Testis (tissue), 3 donors: ENCODE results near the gene MAPKAPK3. TPM values are rescaled to one million over a fixed set of nuclear protein-coding genes. Genes with fewer than 3 reads are reported as not detected.

ENCODE experiments used
- DNase-seq: peaks from one replicate; pipeline ENCODE4 v3.0.0-alpha.2; 2019
- H3K27ac ChIP-seq, 2 donors: fragments of 200-600 bp; sonication (generic); one replicate each; pipeline ENCODE4 v1.5.1; 2019
- H3K27me3 ChIP-seq: fragments of 200-600 bp; sonication (generic); one replicate; pipeline ENCODE4 v1.5.1; 2019
- H3K36me3 ChIP-seq: fragments of 200-600 bp; sonication (generic); one replicate; pipeline ENCODE4 v1.5.1; 2017; ENCODE audit warnings: low read depth; ENCODE audit errors: missing control alignments
- H3K4me1 ChIP-seq: fragments of 200-600 bp; sonication (generic); one replicate; pipeline ENCODE4 v1.5.1; 2019
- H3K4me3 ChIP-seq, 2 donors: fragments of 200-600 bp; sonication (generic); one replicate each; pipeline ENCODE4 v1.5.1; 2017 to 2019
- H3K9me3 ChIP-seq: fragments of 200-600 bp; sonication (generic); one replicate; pipeline ENCODE4 v1.5.1; 2017
- CTCF ChIP-seq, 3 experiments: fragments of 450-650 bp in 2 of 3; fragments of 200-600 bp in 1 of 3; sonication (generic) in 1 of 3; IDR thresholded peaks; one replicate each; pipeline ENCODE4 v1.5.1; 2016 to 2019; ENCODE audit warnings: antibody characterized with exemption in 3 of 3, mild to moderate bottlenecking in 2 of 3, moderate library complexity in 1 of 3
- POLR2A ChIP-seq: fragments of 450-650 bp; IDR thresholded peaks from one replicate; pipeline ENCODE4 v1.6.1; 2017; ENCODE audit warnings: antibody characterized with exemption, mild to moderate bottlenecking, moderate library complexity
- WGBS, 2 donors: methylation state at CpG; one replicate each; pipeline ENCODE4 v1.1.5; 2018; 5-methylcytosine and 5-hydroxymethylcytosine counted together
- intact Hi-C: fragments of 100-400 bp; cut with DNase I; formaldehyde crosslinking; loops from one replicate; pipeline ENCODE4 v1.15.1; 2023; ENCODE audit warnings: low total_unique reads
- polyA plus RNA-seq: library from polyadenylated mRNA; stranded (reverse); fragments of 350-450 nt; fragmentation: Illumina TruSeq; extraction: RNeasy Lipid Tissue Mini Kit (QIAGEN cat#74804); gene quantifications from one replicate; pipeline ENCODE4 v1.2.3, GENCODE V29; 2014; ENCODE audit warnings: low read depth, low replicate concordance; ENCODE audit not compliant: insufficient read depth
- total RNA-seq, 2 donors: library from RNA; depleted of rRNA; stranded (reverse); fragments of >200 nt; gene quantifications; one replicate each; pipeline ENCODE4 v1.2.3, GENCODE V29; 2016

Gene MAPKAPK3
- total and polyA plus RNA-seq, 3 donors from 2014 or later, result 19.1 to 27.1 (median 21.4) TPM

- intact Hi-C loops, result no loop called here
- TF ChIP-seq POLR2A, result no peak
- TF ChIP-seq CTCF (IDR thresholded peaks at IDR 0.05), result no peak
- Histone ChIP-seq H3K4me1 (peaks cover 13% of the 10 kb centered on the region), H3K27ac (no peak overlapping the region), H3K4me3 (no peak overlapping the region), H3K36me3 (no peaks in the 10 kb centered on the region), H3K27me3 (no peaks in the 10 kb centered on the region), H3K9me3 (no peaks in the 10 kb centered on the region)
- no peak for DNase-seq
- WGBS, 2 donors, result 93 to 100% methylated on average over 3 to 6 of the region's 6 CpGs
These were observed 30.8 kb upstream of the MAPKAPK3 start for GRCh38 chr3:50585919-50586762.

- Histone ChIP-seq H3K36me3 (no peaks in the 10 kb centered on the region), H3K9me3 (no peaks in the 10 kb centered on the region), H3K27me3 (no peaks in the 10 kb centered on the region), H3K4me3 (no peak overlapping the region), H3K4me1 (peaks cover 13% of the 10 kb centered on the region), H3K27ac (no peak overlapping the region)
- no peak for DNase-seq
- intact Hi-C loops, result no loop called here
- TF ChIP-seq CTCF (IDR thresholded peaks at IDR 0.05) (no peak), POLR2A (no peak)
- WGBS, 2 donors, result 88 to 90% methylated on average over 3 of the region's 3 CpGs
These were observed 30.2 kb upstream of the MAPKAPK3 start for GRCh38 chr3:50586763-50587070.

- Histone ChIP-seq H3K9me3 (no peaks in the 10 kb centered on the region), H3K27me3 (no peaks in the 10 kb centered on the region), H3K36me3 (no peaks in the 10 kb centered on the region), H3K27ac (no peak overlapping the region), H3K4me1 (peaks cover 16% of the 10 kb centered on the region), H3K4me3 (no peak overlapping the region)
- no peak for DNase-seq
- intact Hi-C loops, result no loop called here
- no peak for TF ChIP-seq POLR2A
- no peak for TF ChIP-seq CTCF (IDR thresholded peaks at IDR 0.05)
- 81 to 95% methylated on average over 5 to 6 of the region's 6 CpGs for WGBS, 2 donors
These were observed 29.6 kb upstream of the MAPKAPK3 start for GRCh38 chr3:50587373-50587772.

- 64 to 68% methylated on average over 17 of the region's 17 CpGs for WGBS, 2 donors
- DNase-seq, result no peak
- Histone ChIP-seq H3K27ac (no peak overlapping the region), H3K4me3 (no peak overlapping the region), H3K4me1 (peaks cover 23% of the 10 kb centered on the region), H3K27me3 (no peaks in the 10 kb centered on the region), H3K36me3 (no peaks in the 10 kb centered on the region), H3K9me3 (no peaks in the 10 kb centered on the region)
- intact Hi-C loops, result no loop called here
- TF ChIP-seq CTCF (IDR thresholded peaks at IDR 0.05) (no peak), POLR2A (no peak)
These were observed 28.9 kb upstream of the MAPKAPK3 start for GRCh38 chr3:50587806-50588758.
